ENCODE results near the gene LRFN2. TPM values are rescaled to one million over a fixed set of nuclear protein-coding genes. Genes with fewer than 3 reads are reported as not detected.

The LRFN2 gene
- total RNA-seq, 2 experiments from 2014 or later: not detected

DNA sequence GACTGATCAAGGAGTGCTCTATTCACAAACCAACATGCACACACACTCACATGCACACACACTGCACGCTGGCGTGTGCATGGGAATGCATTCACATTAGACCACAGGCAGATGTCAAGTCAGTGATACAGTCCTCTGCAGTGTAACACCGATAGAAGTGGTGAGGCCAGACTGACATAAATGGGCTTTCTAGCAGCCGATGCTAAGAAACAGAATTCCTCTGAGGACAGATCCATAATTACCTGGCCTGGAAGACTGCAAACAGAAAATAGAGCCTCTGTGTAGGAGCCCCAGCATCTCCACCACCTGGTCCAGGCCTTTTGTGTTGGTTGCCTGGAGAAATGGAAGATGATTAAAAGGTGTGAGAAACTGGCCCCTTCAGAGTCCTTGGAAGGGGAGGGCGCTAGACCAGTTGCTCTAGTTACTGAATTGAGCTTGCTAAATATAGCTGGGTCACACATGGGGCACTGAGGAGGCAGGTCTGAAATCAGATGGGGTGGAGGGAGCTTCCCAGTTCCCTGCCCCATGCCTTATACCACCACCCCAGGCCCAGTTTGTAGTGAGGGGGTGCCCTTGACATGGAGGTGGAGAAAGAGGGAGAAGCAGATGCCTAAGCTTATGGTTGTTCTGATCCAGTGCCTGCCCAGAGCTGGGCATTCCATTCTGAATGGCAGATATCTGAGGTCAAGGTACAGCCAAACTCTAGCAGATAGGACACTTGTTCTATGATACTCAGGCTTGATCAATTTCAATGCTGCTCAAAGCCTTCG lies 233.8 kb downstream of the LRFN2 start:
- TF ChIP-seq, protein P1, sequence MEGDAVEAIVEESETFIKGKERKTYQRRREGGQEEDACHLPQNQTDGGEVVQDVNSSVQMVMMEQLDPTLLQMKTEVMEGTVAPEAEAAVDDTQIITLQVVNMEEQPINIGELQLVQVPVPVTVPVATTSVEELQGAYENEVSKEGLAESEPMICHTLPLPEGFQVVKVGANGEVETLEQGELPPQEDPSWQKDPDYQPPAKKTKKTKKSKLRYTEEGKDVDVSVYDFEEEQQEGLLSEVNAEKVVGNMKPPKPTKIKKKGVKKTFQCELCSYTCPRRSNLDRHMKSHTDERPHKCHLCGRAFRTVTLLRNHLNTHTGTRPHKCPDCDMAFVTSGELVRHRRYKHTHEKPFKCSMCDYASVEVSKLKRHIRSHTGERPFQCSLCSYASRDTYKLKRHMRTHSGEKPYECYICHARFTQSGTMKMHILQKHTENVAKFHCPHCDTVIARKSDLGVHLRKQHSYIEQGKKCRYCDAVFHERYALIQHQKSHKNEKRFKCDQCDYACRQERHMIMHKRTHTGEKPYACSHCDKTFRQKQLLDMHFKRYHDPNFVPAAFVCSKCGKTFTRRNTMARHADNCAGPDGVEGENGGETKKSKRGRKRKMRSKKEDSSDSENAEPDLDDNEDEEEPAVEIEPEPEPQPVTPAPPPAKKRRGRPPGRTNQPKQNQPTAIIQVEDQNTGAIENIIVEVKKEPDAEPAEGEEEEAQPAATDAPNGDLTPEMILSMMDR (IDR thresholded peaks at IDR 0.05): no peak
- DNase-seq (no peak), ATAC-seq (ENCODE audit: poor library complexity) (no peak)
- H3K27ac Mint-ChIP-seq: no peak overlapping the region
- no peaks in the 10 kb centered on the region for H3K4me1 Mint-ChIP-seq (ENCODE audit: low read depth)
- Histone ChIP-seq H3K9me3 (ENCODE audit: control insufficient read depth in 1 of 2, insufficient read depth in 1 of 2, low read length in 2 of 2) (no peaks in the 10 kb centered on the region), H3K27me3 (ENCODE audit: control insufficient read depth in 1 of 2, insufficient read depth in 2 of 2, low read length in 2 of 2) (no peaks in the 10 kb centered on the region), H3K27ac (ENCODE audit: low read depth in 1 of 2, low read length in 2 of 2) (no peak overlapping the region), H3K36me3 (ENCODE audit: insufficient read depth, low read length) (no peaks in the 10 kb centered on the region), H3K4me3 (ENCODE audit: low read length) (no peak overlapping the region), H3K4me1 (ENCODE audit: insufficient read depth, low read length) (no peaks in the 10 kb centered on the region)
- H3K4me3 Mint-ChIP-seq: no peak overlapping the region
- no peaks in the 10 kb centered on the region for H3K9me3 Mint-ChIP-seq
- intact Hi-C loops (cut with DNase I, micrococcal nuclease): no loop called here
- no peaks in the 10 kb centered on the region for H3K27me3 Mint-ChIP-seq
- POLR2A ChIA-PET: no interaction called here
- CTCF ChIA-PET: no interaction called here
- H3K36me3 Mint-ChIP-seq (ENCODE audit: low read depth): no peaks in the 10 kb centered on the region

DNA sequence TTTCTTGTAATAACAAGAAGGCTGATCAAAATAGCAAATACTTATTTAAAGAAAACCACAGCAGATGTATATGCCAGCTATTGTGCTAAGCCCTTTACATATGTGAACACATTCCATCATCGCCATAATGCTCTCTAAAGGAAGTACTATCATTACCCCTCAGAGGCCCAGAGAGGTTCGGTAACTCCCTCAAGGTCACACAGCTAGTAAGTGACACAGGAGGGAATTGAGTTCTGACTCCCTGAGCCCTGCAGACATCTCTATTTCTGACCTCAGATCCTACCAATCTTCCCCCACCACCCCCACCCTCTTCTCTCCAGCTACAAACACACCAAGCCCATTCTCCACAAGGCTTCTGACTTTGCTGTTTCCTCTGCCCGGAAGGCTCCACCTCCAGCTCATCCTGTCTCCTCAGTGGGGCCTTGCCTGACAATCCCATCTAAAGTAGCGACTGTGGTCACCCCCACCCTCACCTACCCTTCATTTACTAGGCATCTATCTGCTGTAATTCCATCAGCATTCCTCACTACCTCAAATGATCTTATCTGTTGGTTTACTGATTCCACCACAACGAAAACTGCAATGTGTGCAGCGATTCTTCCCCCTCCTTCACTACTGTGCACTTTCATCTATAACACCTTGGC lies 234.5 kb downstream of the LRFN2 start:
- ATAC-seq (ENCODE audit: poor library complexity) (no peak), DNase-seq (no peak)
- POLR2A ChIA-PET: no interaction called here
- intact Hi-C loops (cut with DNase I, micrococcal nuclease): no loop called here
- TF ChIP-seq, protein P1 (IDR thresholded peaks at IDR 0.05): no peak
- H3K4me1 ChIP-seq (ENCODE audit: insufficient read depth, low read length): no peaks in the 10 kb centered on the region
- no peaks in the 10 kb centered on the region for H3K27me3 Mint-ChIP-seq
- H3K4me3 ChIP-seq (ENCODE audit: low read length): no peak overlapping the region
- no peaks in the 10 kb centered on the region for H3K36me3 ChIP-seq (ENCODE audit: insufficient read depth, low read length)
- CTCF ChIA-PET: no interaction called here
- H3K27me3 ChIP-seq (ENCODE audit: control insufficient read depth in 1 of 2, insufficient read depth in 2 of 2, low read length in 2 of 2): no peaks in the 10 kb centered on the region
- no peaks in the 10 kb centered on the region for H3K9me3 ChIP-seq (ENCODE audit: control insufficient read depth in 1 of 2, insufficient read depth in 1 of 2, low read length in 2 of 2)
- no peak overlapping the region for H3K27ac ChIP-seq (ENCODE audit: low read depth in 1 of 2, low read length in 2 of 2)
- H3K36me3 Mint-ChIP-seq (ENCODE audit: low read depth): no peaks in the 10 kb centered on the region
- no peaks in the 10 kb centered on the region for H3K9me3 Mint-ChIP-seq
- no peaks in the 10 kb centered on the region for H3K4me1 Mint-ChIP-seq (ENCODE audit: low read depth)
- H3K4me3 Mint-ChIP-seq: no peak overlapping the region
- no peak overlapping the region for H3K27ac Mint-ChIP-seq

DNA sequence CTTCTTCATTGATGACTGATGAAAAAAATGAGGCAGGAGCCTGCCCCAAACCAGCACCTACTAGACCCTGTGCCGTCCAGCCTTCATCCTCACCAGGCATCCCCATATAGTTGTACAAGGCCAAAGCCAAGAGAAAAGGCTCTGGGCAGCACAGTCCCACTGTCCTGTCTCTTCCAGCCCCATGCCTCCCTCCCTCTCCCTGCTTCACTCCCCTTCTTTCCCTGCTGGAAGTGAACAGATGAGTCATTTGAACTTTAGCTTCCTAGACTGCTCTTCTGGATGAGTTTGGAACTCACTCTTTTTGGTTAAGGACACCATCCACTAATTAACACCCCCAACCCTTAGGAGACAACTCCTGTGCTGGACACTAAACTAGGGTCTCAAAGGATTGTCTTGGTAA lies 235.2 kb downstream of the LRFN2 start:
- Histone ChIP-seq H3K27me3 (ENCODE audit: control insufficient read depth in 1 of 2, insufficient read depth in 2 of 2, low read length in 2 of 2) (no peaks in the 10 kb centered on the region), H3K27ac (ENCODE audit: low read depth in 1 of 2, low read length in 2 of 2) (no peak overlapping the region), H3K4me1 (ENCODE audit: insufficient read depth, low read length) (no peaks in the 10 kb centered on the region), H3K36me3 (ENCODE audit: insufficient read depth, low read length) (no peaks in the 10 kb centered on the region), H3K9me3 (ENCODE audit: control insufficient read depth in 1 of 2, insufficient read depth in 1 of 2, low read length in 2 of 2) (no peaks in the 10 kb centered on the region), H3K4me3 (ENCODE audit: low read length) (no peak overlapping the region)
- Mint-ChIP-seq H3K36me3 (ENCODE audit: low read depth) (no peaks in the 10 kb centered on the region), H3K27ac (no peak overlapping the region), H3K4me1 (ENCODE audit: low read depth) (no peaks in the 10 kb centered on the region), H3K9me3 (no peaks in the 10 kb centered on the region), H3K4me3 (no peak overlapping the region), H3K27me3 (no peaks in the 10 kb centered on the region)
- DNase-seq (no peak), ATAC-seq (ENCODE audit: poor library complexity) (no peak)
- intact Hi-C loops (cut with DNase I, micrococcal nuclease): no loop called here
- TF ChIP-seq, protein P1 (IDR thresholded peaks at IDR 0.05): no peak
- ChIA-PET CTCF (no interaction called here), POLR2A (no interaction called here)
